B cell (primary cell): Measurements from ENCODE around the gene LRPPRC.

Experiments
- CTCF ChIP-seq: fragments of 200-600 bp; IDR thresholded peaks from one replicate; pipeline ENCODE4 v1.8.0; 2022; ENCODE audit warnings: antibody characterized with exemption, mild to moderate bottlenecking
- EZH2 ChIP-seq: IDR thresholded peaks from 2 replicates; pipeline ENCODE4 v1.6.1; 2012; ENCODE audit warnings: borderline replicate concordance, low read depth, mild to moderate bottlenecking, moderate library complexity, low read length; ENCODE audit not compliant: insufficient read depth, poor library complexity, severe bottlenecking

- no peak for TF ChIP-seq CTCF
- no peak for TF ChIP-seq EZH2
Observed at GRCh38 chr2:43846140-43846793, 149.5 kb downstream of the LRPPRC start.
